Fibroblast of lung (primary cell): Measurements from ENCODE around the gene ARHGAP6. TPM values are rescaled to one million over a fixed set of nuclear protein-coding genes. Genes with fewer than 3 reads are reported as not detected.

Experiments used
- DNase-seq, 2 donors: peaks; one replicate each; pipeline versions ENCODE4 v3.0.0 to v3.0.0-alpha.2; 2010; ENCODE audit warnings: low read depth in 2 of 2
- H2AFZ ChIP-seq: 2 replicates; pipeline ENCODE4 v1.5.1; 2012; ENCODE audit warnings: low read length, control low read depth, inconsistent platforms
- H3K27ac ChIP-seq: 2 replicates; pipeline ENCODE4 v1.5.1; 2011; ENCODE audit warnings: low read length, control low read depth; ENCODE audit not compliant: insufficient read depth
- H3K27me3 ChIP-seq: 2 replicates; pipeline ENCODE4 v1.5.1; 2011; ENCODE audit warnings: mild to moderate bottlenecking, low read length; ENCODE audit not compliant: control insufficient read depth, insufficient read depth
- H3K36me3 ChIP-seq: 2 replicates; pipeline ENCODE4 v1.5.1; 2011; ENCODE audit warnings: low read length; ENCODE audit not compliant: control insufficient read depth, insufficient read depth
- H3K4me1 ChIP-seq: 2 replicates; pipeline ENCODE4 v1.5.1; 2011; ENCODE audit warnings: low read length; ENCODE audit not compliant: control insufficient read depth, insufficient read depth; ENCODE audit errors: extremely low read depth
- H3K4me2 ChIP-seq: 2 replicates; pipeline ENCODE4 v1.5.1; 2011; ENCODE audit warnings: low read length, control low read depth; ENCODE audit not compliant: insufficient read depth; ENCODE audit errors: extremely low read depth
- H3K4me3 ChIP-seq, 4 experiments: fragments of 200-600 bp in 1 of 4; sonication (generic) in 1 of 4; replicated peaks in 1 of 4; 2 replicates each; pipeline ENCODE4 v1.5.1; 2011 to 2016; ENCODE audit warnings: low read length in 4 of 4, low read depth in 3 of 4, mild to moderate bottlenecking in 3 of 4, control low read depth in 2 of 4, inconsistent platforms in 1 of 4, mixed read lengths in 1 of 4; ENCODE audit not compliant: insufficient read depth in 1 of 4; ENCODE audit errors: control extremely low read depth in 1 of 4
- H3K79me2 ChIP-seq: 2 replicates; pipeline ENCODE4 v1.5.1; 2012; ENCODE audit warnings: mild to moderate bottlenecking, low read length, inconsistent platforms; ENCODE audit not compliant: control insufficient read depth, insufficient read depth
- H3K9ac ChIP-seq: 2 replicates; pipeline ENCODE4 v1.5.1; 2011; ENCODE audit warnings: mild to moderate bottlenecking, low read length, control low read depth; ENCODE audit not compliant: insufficient read depth
- H3K9me3 ChIP-seq: 2 replicates; pipeline ENCODE4 v1.5.1; 2012; ENCODE audit warnings: low read depth, low read length; ENCODE audit not compliant: control insufficient read depth, insufficient read depth
- H4K20me1 ChIP-seq: 2 replicates; pipeline ENCODE4 v1.5.1; 2011; ENCODE audit warnings: low read length; ENCODE audit not compliant: control insufficient read depth, insufficient read depth; ENCODE audit errors: extremely low read depth
- EZH2 ChIP-seq: IDR thresholded peaks from 2 replicates; pipeline ENCODE4 v1.5.1; 2012; ENCODE audit warnings: low read length, control low read depth, mild to moderate bottlenecking; ENCODE audit errors: missing control alignments
- polyA plus RNA-seq, 2 donors: library from polyadenylated mRNA; depleted of rRNA in 1 of 2; stranded (reverse) in 1 of 2; unstranded in 1 of 2; fragments of >200 nt; gene quantifications; 2 replicates each; pipeline ENCODE4 v1.2.1, GENCODE V29; 2011 to 2012; ENCODE audit warnings: missing spikeins in 1 of 2
- total RNA-seq: library from RNA; depleted of rRNA; stranded (reverse); fragments of >200 nt; gene quantifications from 2 replicates; pipeline ENCODE4 v1.2.1, GENCODE V29; 2014
- TF ChIP-seq, protein P1 (sequence below), 2 donors: IDR thresholded peaks in 1 of 2; conservative IDR thresholded peaks in 1 of 2; 1 replicate in 1 of 2; 2 replicates in 1 of 2; pipeline ENCODE4 v1.5.1; 2011 to 2012; ENCODE audit warnings: low read length in 2 of 2, control low read depth in 1 of 2, inconsistent platforms in 1 of 2, low read depth in 1 of 2, mild to moderate bottlenecking in 1 of 2

The ARHGAP6 gene
- total and polyA plus RNA-seq, 2 donors (not counting 1 experiment from before 2014, with no cell fraction given) = 5.9 to 11.7 TPM

DNA sequence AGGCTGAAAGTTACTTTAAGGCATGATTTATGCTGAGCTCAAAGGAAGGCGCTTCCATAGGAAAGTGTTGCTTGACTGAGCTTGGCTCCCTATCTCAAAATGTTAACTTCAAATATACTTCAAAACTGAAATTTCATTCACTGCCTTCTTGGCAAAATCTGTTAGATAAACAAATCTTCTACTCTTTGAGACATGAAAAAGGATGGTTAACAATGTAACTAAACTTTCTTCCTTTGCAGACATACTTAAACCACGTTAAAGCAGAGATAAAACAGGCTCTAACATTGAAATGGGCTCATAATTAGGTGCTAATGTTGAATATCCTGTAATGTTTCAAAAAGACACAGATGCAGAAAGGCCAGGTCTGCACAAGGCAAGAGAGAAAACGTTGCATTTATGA is 262.1 kb downstream of the ARHGAP6 start:
- Histone ChIP-seq H3K79me2 (no peaks in the 10 kb centered on the region), H3K9me3 (no peaks in the 10 kb centered on the region), H3K4me2 (no peak overlapping the region), H3K27ac (no peak overlapping the region), H3K4me1 (no peaks in the 10 kb centered on the region), H3K36me3 (no peaks in the 10 kb centered on the region), H3K9ac (no peak overlapping the region), H3K4me3 (no peak overlapping the region), H4K20me1 (no peaks in the 10 kb centered on the region), H2AFZ (no peak overlapping the region), H3K27me3 (no peaks in the 10 kb centered on the region)
- no peak for TF ChIP-seq EZH2
- TF ChIP-seq, protein P1, sequence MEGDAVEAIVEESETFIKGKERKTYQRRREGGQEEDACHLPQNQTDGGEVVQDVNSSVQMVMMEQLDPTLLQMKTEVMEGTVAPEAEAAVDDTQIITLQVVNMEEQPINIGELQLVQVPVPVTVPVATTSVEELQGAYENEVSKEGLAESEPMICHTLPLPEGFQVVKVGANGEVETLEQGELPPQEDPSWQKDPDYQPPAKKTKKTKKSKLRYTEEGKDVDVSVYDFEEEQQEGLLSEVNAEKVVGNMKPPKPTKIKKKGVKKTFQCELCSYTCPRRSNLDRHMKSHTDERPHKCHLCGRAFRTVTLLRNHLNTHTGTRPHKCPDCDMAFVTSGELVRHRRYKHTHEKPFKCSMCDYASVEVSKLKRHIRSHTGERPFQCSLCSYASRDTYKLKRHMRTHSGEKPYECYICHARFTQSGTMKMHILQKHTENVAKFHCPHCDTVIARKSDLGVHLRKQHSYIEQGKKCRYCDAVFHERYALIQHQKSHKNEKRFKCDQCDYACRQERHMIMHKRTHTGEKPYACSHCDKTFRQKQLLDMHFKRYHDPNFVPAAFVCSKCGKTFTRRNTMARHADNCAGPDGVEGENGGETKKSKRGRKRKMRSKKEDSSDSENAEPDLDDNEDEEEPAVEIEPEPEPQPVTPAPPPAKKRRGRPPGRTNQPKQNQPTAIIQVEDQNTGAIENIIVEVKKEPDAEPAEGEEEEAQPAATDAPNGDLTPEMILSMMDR (conservative IDR thresholded peaks at IDR 0.05 in 1 of 2, IDR thresholded peaks at IDR 0.05 in 1 of 2; ENCODE audit: low read depth in 1 of 2, low read length in 2 of 2) = no peak
- no peak for DNase-seq

DNA sequence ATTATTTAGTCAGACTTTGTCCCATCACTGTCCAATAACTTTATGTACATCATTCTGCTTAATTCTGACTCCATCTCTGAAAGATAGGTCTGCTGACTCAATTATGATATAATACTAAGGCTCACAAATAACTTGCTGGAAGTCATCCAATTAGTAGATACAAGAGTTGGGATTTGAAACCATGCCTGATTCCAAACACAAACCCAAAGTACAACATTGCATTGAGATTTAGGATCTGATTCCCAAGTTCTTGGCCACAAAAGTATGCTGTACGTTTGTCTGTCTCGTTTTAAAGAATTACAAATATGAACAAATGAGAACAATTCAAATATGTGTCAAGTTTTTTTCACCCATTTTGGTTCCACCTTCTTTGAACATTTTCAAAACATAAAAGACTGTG is 263.8 kb downstream of the ARHGAP6 start:
- Histone ChIP-seq H3K4me2 (no peak overlapping the region), H3K79me2 (no peaks in the 10 kb centered on the region), H4K20me1 (no peaks in the 10 kb centered on the region), H3K9ac (no peak overlapping the region), H3K9me3 (no peaks in the 10 kb centered on the region), H3K36me3 (no peaks in the 10 kb centered on the region), H2AFZ (no peak overlapping the region), H3K27me3 (no peaks in the 10 kb centered on the region), H3K4me1 (no peaks in the 10 kb centered on the region), H3K27ac (no peak overlapping the region), H3K4me3 (no peak overlapping the region)
- DNase-seq = peak; percentile 19 to 39
- TF ChIP-seq, protein P1 (conservative IDR thresholded peaks at IDR 0.05 in 1 of 2, IDR thresholded peaks at IDR 0.05 in 1 of 2; ENCODE audit: low read depth in 1 of 2, low read length in 2 of 2) = no peak
- TF ChIP-seq EZH2 = no peak

DNA sequence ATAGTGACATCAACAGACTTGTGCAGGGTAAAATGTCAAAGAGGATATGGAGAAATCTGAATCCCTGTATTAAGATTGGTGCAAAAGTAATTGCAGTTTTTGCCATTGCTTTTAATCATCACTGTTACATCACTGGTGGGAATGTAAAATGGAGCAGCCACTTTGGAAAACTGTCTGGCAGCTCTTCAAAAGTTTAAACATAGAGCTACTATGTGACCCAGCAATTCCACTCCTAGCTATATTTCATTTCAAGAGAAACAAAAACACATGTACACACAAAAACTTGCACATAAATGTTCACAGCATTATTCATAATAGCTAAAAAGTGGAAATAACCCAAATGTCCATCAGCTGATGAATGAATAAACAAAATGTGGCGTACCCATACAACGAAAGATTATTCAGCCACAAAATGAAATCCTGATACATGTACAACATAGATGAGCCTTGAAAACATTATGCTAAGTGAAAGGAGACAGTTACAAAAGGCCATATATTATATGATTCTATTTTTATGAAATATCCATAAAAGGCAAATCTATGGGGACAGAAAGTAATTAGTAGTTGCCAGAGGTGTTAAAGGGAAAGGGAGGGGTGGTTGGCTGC is 266.1 kb downstream of the ARHGAP6 start:
- H3K36me3 ChIP-seq = no peaks in the 10 kb centered on the region
- H3K9ac ChIP-seq = no peak overlapping the region
- H3K4me1 ChIP-seq = no peaks in the 10 kb centered on the region
- H3K79me2 ChIP-seq = no peaks in the 10 kb centered on the region
- H3K9me3 ChIP-seq = no peaks in the 10 kb centered on the region
- no peak overlapping the region for H3K4me2 ChIP-seq
- H2AFZ ChIP-seq = no peak overlapping the region
- no peaks in the 10 kb centered on the region for H3K27me3 ChIP-seq
- H3K27ac ChIP-seq = no peak overlapping the region
- TF ChIP-seq, protein P1 (conservative IDR thresholded peaks at IDR 0.05 in 1 of 2, IDR thresholded peaks at IDR 0.05 in 1 of 2; ENCODE audit: low read depth in 1 of 2, low read length in 2 of 2) = no peak
- TF ChIP-seq EZH2 = no peak
- H3K4me3 ChIP-seq = no peak overlapping the region
- peak in 1 of 2 donors; percentile 43 for DNase-seq
- no peaks in the 10 kb centered on the region for H4K20me1 ChIP-seq
